IMR-90 (cell line): ENCODE results near the gene PAFAH1B2. TPM values are rescaled to one million over a fixed set of nuclear protein-coding genes. Genes with fewer than 3 reads are reported as not detected.

Experiments used
- ATAC-seq: fragments of 200-7000 bp; cut with Tn5 transposase; 2 replicates; pipeline ENCODE4 v1.9.1; 2020; ENCODE audit warnings: low read depth, mild to moderate bottlenecking, moderate library complexity
- BruUV-seq: library from RNA; stranded (reverse); fragments of 400-500 nt; replicated peaks from 2 replicates; lab custom pipeline; 2021; lab: Mats Ljungman, UMichigan
- CTCF ChIA-PET: fragments of 300-600 bp; formaldehyde crosslinking; extraction: SDS; loops from one replicate; lab custom pipeline; 2021; ENCODE audit warnings: antibody characterized with exemption; lab: Yijun Ruan, JAX
- POLR2A ChIA-PET: fragments of 300-600 bp; sonication (Branson Sonifier 250); formaldehyde crosslinking; loops from one replicate; lab custom pipeline; 2022; ENCODE audit warnings: antibody characterized with exemption; ENCODE audit not compliant: unreplicated experiment; lab: Charles Lee
- DNase-seq: peaks from one replicate; pipeline ENCODE4 v3.0.0; 2013
- H2AFZ ChIP-seq: replicated peaks from 2 replicates; pipeline ENCODE3; 2013; ENCODE audit warnings: low read length, mild to moderate bottlenecking; ENCODE audit not compliant: poor library complexity
- H2AK5ac ChIP-seq: 2 replicates; pipeline ENCODE4 v1.6.1; 2013; ENCODE audit warnings: low read depth, low read length, inconsistent platforms
- H2AK9ac ChIP-seq: replicated peaks from 2 replicates; pipeline ENCODE3; 2013; ENCODE audit warnings: mild to moderate bottlenecking, low read depth, low read length, moderate library complexity; ENCODE audit not compliant: poor library complexity
- H2BK120ac ChIP-seq: 2 replicates; pipeline ENCODE4 v1.6.1; 2013; ENCODE audit warnings: low read depth, low read length, inconsistent platforms
- H2BK15ac ChIP-seq: 3 replicates; pipeline ENCODE4 v1.6.1; 2013; ENCODE audit warnings: low read depth, low read length, inconsistent platforms
- H2BK20ac ChIP-seq: 2 replicates; pipeline ENCODE4 v1.6.1; 2013; ENCODE audit warnings: low read depth, mild to moderate bottlenecking, inconsistent platforms, low read length, moderate library complexity
- H2BK5ac ChIP-seq: 2 replicates; pipeline ENCODE4 v1.6.1; 2013; ENCODE audit warnings: mild to moderate bottlenecking, low read depth, low read length, inconsistent platforms; ENCODE audit not compliant: poor library complexity, severe bottlenecking
- H3K14ac ChIP-seq: replicated peaks from 2 replicates; pipeline ENCODE4 v1.6.1; 2013; ENCODE audit warnings: low read depth, low read length, inconsistent platforms
- H3K18ac ChIP-seq: 2 replicates; pipeline ENCODE4 v1.6.1; 2013; ENCODE audit warnings: low read depth, low read length, control low read depth
- H3K23ac ChIP-seq: 2 replicates; pipeline ENCODE4 v1.6.1; 2013; ENCODE audit warnings: low read depth, low read length, inconsistent platforms
- H3K27ac ChIP-seq: 2 replicates; pipeline ENCODE4 v1.5.1; 2013; ENCODE audit warnings: mild to moderate bottlenecking, control low read depth, low read length; ENCODE audit not compliant: insufficient read depth
- H3K27me3 ChIP-seq: 2 replicates; pipeline ENCODE4 v1.6.1; 2013; ENCODE audit warnings: low read length; ENCODE audit not compliant: control insufficient read depth, insufficient read depth
- H3K36me3 ChIP-seq: 2 replicates; pipeline ENCODE4 v1.6.1; 2013; ENCODE audit warnings: low read length, mixed read lengths; ENCODE audit not compliant: control insufficient read depth, insufficient read depth
- H3K4ac ChIP-seq: 2 replicates; pipeline ENCODE4 v1.6.1; 2013; ENCODE audit warnings: low read depth, low read length, inconsistent platforms
- H3K4me1 ChIP-seq: 2 replicates; pipeline ENCODE4 v1.6.1; 2013; ENCODE audit warnings: low read length, mixed read lengths; ENCODE audit not compliant: control insufficient read depth, insufficient read depth
- H3K4me2 ChIP-seq: 2 replicates; pipeline ENCODE4 v1.6.1; 2013; ENCODE audit warnings: low read depth, mild to moderate bottlenecking, control low read depth, low read length, moderate library complexity
- H3K4me3 ChIP-seq: 2 replicates; pipeline ENCODE4 v1.5.1; 2013; ENCODE audit warnings: low read depth, mild to moderate bottlenecking, control low read depth, low read length, moderate library complexity; ENCODE audit not compliant: insufficient read depth
- H3K56ac ChIP-seq: 2 replicates; pipeline ENCODE4 v1.6.1; 2013; ENCODE audit warnings: low read length, inconsistent platforms; ENCODE audit not compliant: insufficient read depth; ENCODE audit errors: extremely low read depth
- H3K79me1 ChIP-seq, 2 experiments: 2 replicates each; pipeline ENCODE4 v1.6.1; 2013; ENCODE audit warnings: low read length in 2 of 2, inconsistent platforms in 1 of 2, low read depth in 1 of 2
- H3K9ac ChIP-seq: 2 replicates; pipeline ENCODE4 v1.6.1; 2013; ENCODE audit warnings: low read depth, low read length, control low read depth
- H3K9me1 ChIP-seq: 2 replicates; pipeline ENCODE4 v1.6.1; 2013; ENCODE audit warnings: low read length, inconsistent platforms; ENCODE audit not compliant: insufficient read depth
- H3K9me3 ChIP-seq: 2 replicates; pipeline ENCODE4 v1.6.1; 2013; ENCODE audit warnings: low read length; ENCODE audit not compliant: control insufficient read depth, insufficient read depth
- H4K20me1 ChIP-seq: 2 replicates; pipeline ENCODE4 v1.6.1; 2013; ENCODE audit warnings: low read length, inconsistent platforms; ENCODE audit not compliant: insufficient read depth
- H4K5ac ChIP-seq: 2 replicates; pipeline ENCODE4 v1.6.1; 2013; ENCODE audit warnings: mild to moderate bottlenecking, low read depth, low read length, control low read depth
- H4K8ac ChIP-seq, 2 experiments: 2 replicates each; pipeline ENCODE4 v1.6.1; 2013; ENCODE audit warnings: low read depth in 2 of 2, low read length in 2 of 2, control low read depth in 1 of 2, inconsistent platforms in 1 of 2
- H4K91ac ChIP-seq: 2 replicates; pipeline ENCODE4 v1.6.1; 2013; ENCODE audit warnings: low read depth, low read length, inconsistent platforms; ENCODE audit not compliant: insufficient read depth
- CEBPB ChIP-seq: IDR thresholded peaks from 2 replicates; pipeline ENCODE4 v1.6.1; 2012; ENCODE audit warnings: low read depth, low read length, improper control_type of control experiment
- CHD1 ChIP-seq: IDR thresholded peaks from 2 replicates; pipeline ENCODE4 v1.6.1; 2012; ENCODE audit warnings: low read depth, low read length, improper control_type of control experiment
- FOS ChIP-seq: fragments of 150-350 bp; IDR thresholded peaks from 2 replicates; pipeline ENCODE4 v1.6.1; 2016; ENCODE audit warnings: low read depth, low read length
- MAFK ChIP-seq: IDR thresholded peaks from 2 replicates; pipeline ENCODE4 v1.6.1; 2012; ENCODE audit warnings: low read depth, low read length, improper control_type of control experiment
- MAZ ChIP-seq: IDR thresholded peaks from 2 replicates; pipeline ENCODE4 v1.6.1; 2012; ENCODE audit warnings: low read depth, mild to moderate bottlenecking, low read length, improper control_type of control experiment, moderate library complexity, borderline replicate concordance
- MXI1 ChIP-seq: IDR thresholded peaks from 2 replicates; pipeline ENCODE4 v1.6.1; 2012; ENCODE audit warnings: low read depth, mild to moderate bottlenecking, low read length, moderate library complexity, borderline replicate concordance
- NFE2L2 ChIP-seq: fragments of 150-350 bp; IDR thresholded peaks from 2 replicates; pipeline ENCODE4 v1.6.1; 2016; ENCODE audit warnings: low read depth, mild to moderate bottlenecking, low read length
- POLR2A ChIP-seq: IDR thresholded peaks from 2 replicates; pipeline ENCODE4 v1.6.1; 2012; ENCODE audit warnings: mild to moderate bottlenecking, low read depth, low read length
- RAD21 ChIP-seq: IDR thresholded peaks from 2 replicates; pipeline ENCODE4 v1.6.1; 2012; ENCODE audit warnings: low read length, improper control_type of control experiment
- RCOR1 ChIP-seq: IDR thresholded peaks from 2 replicates; pipeline ENCODE4 v1.6.1; 2012; ENCODE audit warnings: mild to moderate bottlenecking, low read length, improper control_type of control experiment; ENCODE audit not compliant: insufficient replicate concordance
- RFX5 ChIP-seq: IDR thresholded peaks from 2 replicates; pipeline ENCODE4 v1.8.0; 2012; ENCODE audit warnings: low read depth, mild to moderate bottlenecking, low read length, moderate library complexity
- SMC3 ChIP-seq: fragments of 150-350 bp; IDR thresholded peaks from 2 replicates; pipeline ENCODE4 v1.6.1; 2016; ENCODE audit warnings: low read depth, mild to moderate bottlenecking, antibody characterized with exemption, low read length, moderate library complexity
- USF2 ChIP-seq: fragments of 150-350 bp; IDR thresholded peaks from 2 replicates; pipeline ENCODE4 v1.6.1; 2017; ENCODE audit warnings: mild to moderate bottlenecking, antibody characterized with exemption, low read length, low read depth
- WGBS, 2 experiments: methylation state at CpG; one replicate each; pipeline versions ENCODE4 v1.1.5 to v1.1.7; 2013; ENCODE audit warnings: missing lambda C conversion rate in 2 of 2; ENCODE audit not compliant: insufficient read length in 1 of 2; ENCODE audit errors: extremely low coverage in 2 of 2; 5-methylcytosine and 5-hydroxymethylcytosine counted together
- dilution Hi-C: fragments of 300-500 bp; cut with HindIII; formaldehyde crosslinking; loops from one replicate; pipeline ENCODE4 v1.14.3; 2018; ENCODE audit warnings: low sequenced_read_pairs; ENCODE audit not compliant: unreplicated experiment
- in situ Hi-C: fragments of 300-500 bp; cut with MboI; formaldehyde crosslinking; loops from 3 replicates; pipeline ENCODE4 v1.14.3; 2019; ENCODE audit warnings: low sequenced_read_pairs, inconsistent platforms, mixed read lengths
- intact Hi-C: fragments of 100-400 bp; cut with micrococcal nuclease; formaldehyde crosslinking; loops from 2 replicates; pipeline ENCODE4 v1.10.0; 2022
- polyA plus RNA-seq, 3 experiments: library from polyadenylated mRNA; depleted of rRNA; stranded (reverse); fragments of >200 nt; gene quantifications; 2 replicates each; pipeline ENCODE4 v1.2.3, GENCODE V29; 2012; ENCODE audit warnings: low replicate concordance in 1 of 3
- total RNA-seq: library from RNA; depleted of rRNA; stranded (reverse); fragments of >200 nt; gene quantifications from 2 replicates; pipeline ENCODE4 v1.2.3, GENCODE V29; 2012
- TF ChIP-seq, protein P1 (sequence below): conservative IDR thresholded peaks from 2 replicates; pipeline ENCODE4 v1.5.1; 2012; ENCODE audit warnings: mild to moderate bottlenecking, low read depth, low read length, improper control_type of control experiment
- TF ChIP-seq, protein P2 (sequence below): fragments of 150-350 bp; IDR thresholded peaks from 2 replicates; pipeline ENCODE4 v1.6.1; 2016; ENCODE audit warnings: low read depth, mild to moderate bottlenecking, low read length, moderate library complexity, borderline replicate concordance

The PAFAH1B2 gene
- total and polyA plus RNA-seq, 2 of the 4 experiments (the other 2 are of a cell fraction), result 29.8 to 280 TPM

DNA sequence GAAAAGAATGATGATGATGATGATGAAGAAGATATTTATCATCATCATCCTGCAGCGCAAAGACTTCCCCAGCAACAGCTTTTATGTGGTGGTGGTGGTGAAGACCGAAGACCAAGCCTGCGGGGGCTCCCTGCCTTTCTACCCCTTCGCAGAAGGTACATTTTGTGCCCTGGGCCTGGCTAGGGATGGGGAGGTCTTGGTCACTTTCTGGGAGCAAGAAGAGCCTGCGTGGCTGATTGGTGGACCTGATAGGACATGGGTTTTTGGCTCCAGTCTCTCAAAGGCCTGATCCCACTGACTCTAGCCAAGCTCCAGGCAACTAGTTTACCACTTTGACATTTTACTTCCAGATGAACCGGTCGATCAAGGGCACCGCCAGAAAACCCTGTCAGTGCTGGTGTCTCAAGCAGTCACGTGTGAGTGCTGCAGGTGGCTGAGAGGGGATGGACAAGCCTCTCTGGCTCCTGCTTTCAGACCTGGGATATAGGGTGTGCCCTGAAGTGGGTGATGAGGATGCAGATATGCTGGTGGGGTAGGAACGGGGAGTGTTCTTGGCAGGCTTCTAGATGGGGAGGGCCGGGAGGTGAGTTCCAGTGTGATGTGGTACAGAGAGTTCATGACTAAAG lies 39.8 kb downstream of the PAFAH1B2 start:
- no peak overlapping the region for H2BK5ac ChIP-seq
- POLR2A ChIA-PET, result no interaction called here
- H2AFZ ChIP-seq, result no peak overlapping the region
- H3K14ac ChIP-seq, result no peak overlapping the region
- no peak overlapping the region for H3K4me2 ChIP-seq
- no peak overlapping the region for H2AK9ac ChIP-seq
- DNase-seq (no peak), ATAC-seq (no peak)
- no peak overlapping the region for H3K4ac ChIP-seq
- H3K9me3 ChIP-seq, result no peaks in the 10 kb centered on the region
- H3K4me1 ChIP-seq, result peaks cover 8% of the 10 kb centered on the region
- no peak overlapping the region for H3K23ac ChIP-seq
- in situ Hi-C loops, result no loop called here
- dilution Hi-C loops, result no loop called here
- H3K18ac ChIP-seq, result no peak overlapping the region
- no peaks in the 10 kb centered on the region; the same call in 1 of the 2 replicates for H4K20me1 ChIP-seq
- H3K9me1 ChIP-seq, result peaks cover 6% of the 10 kb centered on the region
- no peak overlapping the region for H2AK5ac ChIP-seq
- no TSS peak for BruUV-seq
- no peak overlapping the region for H2BK15ac ChIP-seq
- H3K79me1 ChIP-seq, result peaks cover 21 to 25% of the 10 kb centered on the region in 2 experiments
- no peak overlapping the region for H4K5ac ChIP-seq
- intact Hi-C loops, result no loop called here
- H3K27ac ChIP-seq, result no peak overlapping the region
- no peak overlapping the region for H3K4me3 ChIP-seq
- H3K56ac ChIP-seq, result no peak overlapping the region
- H4K91ac ChIP-seq, result no peak overlapping the region
- H3K36me3 ChIP-seq, result peaks cover 45% of the 10 kb centered on the region
- CTCF ChIA-PET, result no interaction called here
- H2BK20ac ChIP-seq, result no peak overlapping the region
- WGBS, 2 experiments, result 80% methylated on average over 1 of the region's 11 CpGs; no CpG with 5 or more reads in 1 of the 2 experiments
- H3K9ac ChIP-seq, result no peak overlapping the region
- no peaks in the 10 kb centered on the region for H3K27me3 ChIP-seq
- no peak overlapping the region for H2BK120ac ChIP-seq
- no peak overlapping the region for H4K8ac ChIP-seq
- no peak for TF ChIP-seq MAZ
- no peak for TF ChIP-seq MXI1
- no peak for TF ChIP-seq NFE2L2
- TF ChIP-seq, protein P1, sequence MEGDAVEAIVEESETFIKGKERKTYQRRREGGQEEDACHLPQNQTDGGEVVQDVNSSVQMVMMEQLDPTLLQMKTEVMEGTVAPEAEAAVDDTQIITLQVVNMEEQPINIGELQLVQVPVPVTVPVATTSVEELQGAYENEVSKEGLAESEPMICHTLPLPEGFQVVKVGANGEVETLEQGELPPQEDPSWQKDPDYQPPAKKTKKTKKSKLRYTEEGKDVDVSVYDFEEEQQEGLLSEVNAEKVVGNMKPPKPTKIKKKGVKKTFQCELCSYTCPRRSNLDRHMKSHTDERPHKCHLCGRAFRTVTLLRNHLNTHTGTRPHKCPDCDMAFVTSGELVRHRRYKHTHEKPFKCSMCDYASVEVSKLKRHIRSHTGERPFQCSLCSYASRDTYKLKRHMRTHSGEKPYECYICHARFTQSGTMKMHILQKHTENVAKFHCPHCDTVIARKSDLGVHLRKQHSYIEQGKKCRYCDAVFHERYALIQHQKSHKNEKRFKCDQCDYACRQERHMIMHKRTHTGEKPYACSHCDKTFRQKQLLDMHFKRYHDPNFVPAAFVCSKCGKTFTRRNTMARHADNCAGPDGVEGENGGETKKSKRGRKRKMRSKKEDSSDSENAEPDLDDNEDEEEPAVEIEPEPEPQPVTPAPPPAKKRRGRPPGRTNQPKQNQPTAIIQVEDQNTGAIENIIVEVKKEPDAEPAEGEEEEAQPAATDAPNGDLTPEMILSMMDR, result no peak
- no peak for TF ChIP-seq MAFK
- no peak for TF ChIP-seq RFX5
- TF ChIP-seq SMC3, result no peak
- TF ChIP-seq CEBPB, result no peak
- TF ChIP-seq RCOR1, result no peak
- no peak for TF ChIP-seq POLR2A
- TF ChIP-seq RAD21, result no peak
- no peak for TF ChIP-seq FOS
- TF ChIP-seq, protein P2, sequence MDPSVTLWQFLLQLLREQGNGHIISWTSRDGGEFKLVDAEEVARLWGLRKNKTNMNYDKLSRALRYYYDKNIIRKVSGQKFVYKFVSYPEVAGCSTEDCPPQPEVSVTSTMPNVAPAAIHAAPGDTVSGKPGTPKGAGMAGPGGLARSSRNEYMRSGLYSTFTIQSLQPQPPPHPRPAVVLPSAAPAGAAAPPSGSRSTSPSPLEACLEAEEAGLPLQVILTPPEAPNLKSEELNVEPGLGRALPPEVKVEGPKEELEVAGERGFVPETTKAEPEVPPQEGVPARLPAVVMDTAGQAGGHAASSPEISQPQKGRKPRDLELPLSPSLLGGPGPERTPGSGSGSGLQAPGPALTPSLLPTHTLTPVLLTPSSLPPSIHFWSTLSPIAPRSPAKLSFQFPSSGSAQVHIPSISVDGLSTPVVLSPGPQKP, result no peak
- TF ChIP-seq USF2, result no peak
- no peak for TF ChIP-seq CHD1
